ENCODE measurements around the gene CD69. TPM values are rescaled to one million over a fixed set of nuclear protein-coding genes. Genes with fewer than 3 reads are reported as not detected.

Gene CD69
- total RNA-seq, 1 donor from 2014 or later = 11.4 TPM

- TF ChIP-seq, protein P1, sequence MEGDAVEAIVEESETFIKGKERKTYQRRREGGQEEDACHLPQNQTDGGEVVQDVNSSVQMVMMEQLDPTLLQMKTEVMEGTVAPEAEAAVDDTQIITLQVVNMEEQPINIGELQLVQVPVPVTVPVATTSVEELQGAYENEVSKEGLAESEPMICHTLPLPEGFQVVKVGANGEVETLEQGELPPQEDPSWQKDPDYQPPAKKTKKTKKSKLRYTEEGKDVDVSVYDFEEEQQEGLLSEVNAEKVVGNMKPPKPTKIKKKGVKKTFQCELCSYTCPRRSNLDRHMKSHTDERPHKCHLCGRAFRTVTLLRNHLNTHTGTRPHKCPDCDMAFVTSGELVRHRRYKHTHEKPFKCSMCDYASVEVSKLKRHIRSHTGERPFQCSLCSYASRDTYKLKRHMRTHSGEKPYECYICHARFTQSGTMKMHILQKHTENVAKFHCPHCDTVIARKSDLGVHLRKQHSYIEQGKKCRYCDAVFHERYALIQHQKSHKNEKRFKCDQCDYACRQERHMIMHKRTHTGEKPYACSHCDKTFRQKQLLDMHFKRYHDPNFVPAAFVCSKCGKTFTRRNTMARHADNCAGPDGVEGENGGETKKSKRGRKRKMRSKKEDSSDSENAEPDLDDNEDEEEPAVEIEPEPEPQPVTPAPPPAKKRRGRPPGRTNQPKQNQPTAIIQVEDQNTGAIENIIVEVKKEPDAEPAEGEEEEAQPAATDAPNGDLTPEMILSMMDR (IDR thresholded peaks at IDR 0.05) = no peak
- Histone ChIP-seq H3K9me3 (no peaks in the 10 kb centered on the region), H3K27ac (no peak overlapping the region), H3K4me3 (no peak overlapping the region), H3K27me3 (ENCODE audit: low read depth) (no peaks in the 10 kb centered on the region), H3K4me1 (no peaks in the 10 kb centered on the region), H3K36me3 (no peaks in the 10 kb centered on the region)
- DNase-seq (no peak), ATAC-seq (no peak)
- intact Hi-C loops (cut with DNase I) = no loop called here
Measured at GRCh38 chr12:9730591-9730990, 30.1 kb downstream of the CD69 start.

DNA sequence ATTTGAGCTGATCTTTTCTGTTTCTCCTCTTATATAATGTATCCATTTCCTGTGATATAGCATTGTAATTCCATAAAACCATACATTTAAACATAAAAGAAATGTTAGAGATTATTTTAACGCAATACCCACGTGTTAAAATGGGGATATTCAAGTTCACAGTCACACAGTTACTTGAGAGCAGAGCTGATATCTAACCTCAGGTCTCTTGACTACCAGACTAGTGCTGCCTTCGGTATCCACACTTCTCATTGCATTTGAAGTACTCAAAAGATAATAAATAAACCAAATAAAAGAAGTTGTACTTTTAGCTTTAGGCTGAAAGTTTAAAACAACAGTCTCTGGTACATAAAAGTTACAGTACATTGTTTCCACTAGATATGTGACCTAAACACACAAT, 30.7 kb downstream of the CD69 start:
- DNase-seq = no peak
- Histone ChIP-seq H3K27me3 (ENCODE audit: low read depth) (no peaks in the 10 kb centered on the region), H3K4me1 (no peaks in the 10 kb centered on the region), H3K27ac (no peak overlapping the region), H3K9me3 (no peaks in the 10 kb centered on the region), H3K36me3 (no peaks in the 10 kb centered on the region), H3K4me3 (no peak overlapping the region)
- TF ChIP-seq, protein P1 (IDR thresholded peaks at IDR 0.05) = no peak
- ATAC-seq = no peak
- intact Hi-C loops (cut with DNase I) = no loop called here

GRCh38 chr12:9729082-9729481, 31.6 kb downstream of the CD69 start:
- no peak for ATAC-seq
- H3K9me3 ChIP-seq = no peaks in the 10 kb centered on the region
- TF ChIP-seq, protein P1 (IDR thresholded peaks at IDR 0.05) = no peak
- intact Hi-C loops (cut with DNase I) = no loop called here
- no peak overlapping the region for H3K4me3 ChIP-seq
- no peak for DNase-seq
- no peaks in the 10 kb centered on the region for H3K4me1 ChIP-seq
- H3K27ac ChIP-seq = no peak overlapping the region
- no peaks in the 10 kb centered on the region for H3K36me3 ChIP-seq
- H3K27me3 ChIP-seq (ENCODE audit: low read depth) = no peaks in the 10 kb centered on the region

DNA sequence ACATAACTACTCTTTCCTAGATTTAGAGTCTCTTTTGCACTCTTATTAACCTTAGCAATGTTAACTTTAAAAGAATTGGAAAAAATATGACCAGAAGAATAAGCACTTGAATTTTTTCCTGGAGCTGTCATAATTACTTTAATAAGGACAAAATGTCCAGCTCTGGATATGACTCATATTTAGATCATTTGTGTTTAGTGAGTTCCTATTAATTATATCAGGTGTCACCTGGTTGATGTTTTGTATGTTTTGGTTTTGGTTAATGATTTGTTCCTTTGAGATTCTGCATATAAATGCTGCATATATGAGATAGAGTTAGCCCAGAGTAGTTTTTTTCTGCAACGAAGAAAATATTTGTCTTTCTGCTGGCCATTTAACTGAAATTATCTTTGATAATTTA, 32.9 kb downstream of the CD69 start:
- no peaks in the 10 kb centered on the region for H3K4me1 ChIP-seq
- TF ChIP-seq, protein P1 (IDR thresholded peaks at IDR 0.05) = no peak
- H3K27me3 ChIP-seq (ENCODE audit: low read depth) = no peaks in the 10 kb centered on the region
- intact Hi-C loops (cut with DNase I) = no loop called here
- H3K27ac ChIP-seq = no peak overlapping the region
- ATAC-seq (no peak), DNase-seq (no peak)
- no peaks in the 10 kb centered on the region for H3K36me3 ChIP-seq
- H3K4me3 ChIP-seq = no peak overlapping the region
- H3K9me3 ChIP-seq = no peaks in the 10 kb centered on the region

- H3K36me3 ChIP-seq = no peaks in the 10 kb centered on the region
- no peak overlapping the region for H3K27ac ChIP-seq
- no peaks in the 10 kb centered on the region for H3K4me1 ChIP-seq
- TF ChIP-seq, protein P1 (IDR thresholded peaks at IDR 0.05) = no peak
- no peak for DNase-seq
- no peak for ATAC-seq
- H3K9me3 ChIP-seq = no peaks in the 10 kb centered on the region
- H3K27me3 ChIP-seq (ENCODE audit: low read depth) = no peaks in the 10 kb centered on the region
- intact Hi-C loops (cut with DNase I) = no loop called here
- H3K4me3 ChIP-seq = no peak overlapping the region
Measured at GRCh38 chr12:9725213-9725870, 35.4 kb downstream of the CD69 start.

Measured in lower lobe of right lung (tissue), 2 donors.